Measurements from ENCODE around the gene PDE4D. TPM values are rescaled to one million over a fixed set of nuclear protein-coding genes. Genes with fewer than 3 reads are reported as not detected.

The PDE4D gene
- total and polyA plus RNA-seq, 2 of the 4 experiments (the other 2 are of a cell fraction), result 1.4 to 7.9 TPM

DNA sequence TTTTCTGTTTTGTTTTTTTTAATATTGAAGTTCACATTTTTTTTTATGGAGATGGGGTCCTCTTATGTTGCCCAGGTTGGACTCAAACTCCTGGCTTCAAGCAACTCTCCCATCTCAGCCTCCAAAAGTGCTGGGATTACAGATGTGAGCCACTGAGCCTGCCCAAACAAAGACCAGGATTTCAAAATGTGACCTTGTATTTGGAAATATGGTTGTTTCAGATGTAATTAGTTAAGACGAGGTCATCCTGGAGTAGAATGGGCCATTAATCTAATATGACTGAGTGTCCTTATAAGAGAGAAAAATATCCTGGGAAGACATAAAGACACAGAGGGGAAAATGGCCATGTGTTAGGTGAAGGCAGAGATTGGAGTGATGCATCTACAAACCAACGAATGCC lies 970.2 kb downstream of the PDE4D start:
- in situ Hi-C loops (cut with MboI; ENCODE audit: low sequenced_read_pairs), result no loop called here

More for the DNA sequence above, 970.2 kb downstream of the PDE4D start:
- Histone ChIP-seq H3K79me1 (ENCODE audit: low read depth in 1 of 2, low read length in 2 of 2) (no peaks in the 10 kb centered on the region), H2AK9ac (replicated peaks; ENCODE audit: low read depth, low read length, poor library complexity) (no peak overlapping the region), H3K4me3 (ENCODE audit: insufficient read depth, low read depth, low read length) (no peak overlapping the region), H4K5ac (ENCODE audit: low read depth, low read length) (no peak overlapping the region), H2BK120ac (ENCODE audit: low read depth, low read length) (no peak overlapping the region), H2AK5ac (ENCODE audit: low read depth, low read length) (no peak overlapping the region), H3K4me1 (ENCODE audit: control insufficient read depth, insufficient read depth, low read length) (no peaks in the 10 kb centered on the region), H3K9ac (ENCODE audit: low read depth, low read length) (no peak overlapping the region), H3K36me3 (ENCODE audit: control insufficient read depth, insufficient read depth, low read length) (no peaks in the 10 kb centered on the region), H3K14ac (replicated peaks; ENCODE audit: low read depth, low read length) (no peak overlapping the region), H2BK15ac (ENCODE audit: low read depth, low read length) (no peak overlapping the region), H3K27ac (ENCODE audit: insufficient read depth, low read length) (no peak overlapping the region), H3K4me2 (ENCODE audit: low read depth, low read length) (no peak overlapping the region), H4K8ac (ENCODE audit: low read depth in 2 of 2, low read length in 2 of 2) (no peak overlapping the region), H3K4ac (ENCODE audit: low read depth, low read length) (no peak overlapping the region), H2AFZ (replicated peaks; ENCODE audit: low read length, poor library complexity) (no peak overlapping the region), H2BK5ac (ENCODE audit: low read depth, low read length, poor library complexity, severe bottlenecking) (no peak overlapping the region), H3K23ac (ENCODE audit: low read depth, low read length) (no peak overlapping the region), H3K9me1 (ENCODE audit: insufficient read depth, low read length) (no peaks in the 10 kb centered on the region), H2BK20ac (ENCODE audit: low read depth, low read length) (no peak overlapping the region), H4K91ac (ENCODE audit: insufficient read depth, low read depth, low read length) (no peak overlapping the region), H3K27me3 (ENCODE audit: control insufficient read depth, insufficient read depth, low read length) (peaks cover 6% of the 10 kb centered on the region), H3K9me3 (ENCODE audit: control insufficient read depth, insufficient read depth, low read length) (no peaks in the 10 kb centered on the region), H3K18ac (ENCODE audit: low read depth, low read length) (no peak overlapping the region), H3K56ac (ENCODE audit: extremely low read depth, insufficient read depth, low read length) (no peak overlapping the region), H4K20me1 (ENCODE audit: insufficient read depth, low read length) (no peaks in the 10 kb centered on the region)
- intact Hi-C loops (cut with micrococcal nuclease) (no loop called here), dilution Hi-C loops (cut with HindIII; ENCODE audit: low sequenced_read_pairs, unreplicated experiment) (no loop called here)
- ATAC-seq (ENCODE audit: low read depth), result no peak
- ChIA-PET CTCF (no interaction called here), POLR2A (ENCODE audit: unreplicated experiment) (no interaction called here)
- no TSS peak for BruUV-seq (replicated peaks)
- no peak for TF ChIP-seq MAZ (IDR thresholded peaks at IDR 0.05; ENCODE audit: borderline replicate concordance, low read depth, low read length)
- no peak for TF ChIP-seq USF2 (IDR thresholded peaks at IDR 0.05; ENCODE audit: low read depth, low read length)
- no peak for TF ChIP-seq CEBPB (IDR thresholded peaks at IDR 0.05; ENCODE audit: low read depth, low read length)
- no peak for TF ChIP-seq CHD1 (IDR thresholded peaks at IDR 0.05; ENCODE audit: low read depth, low read length)
- TF ChIP-seq ELK1 (IDR thresholded peaks at IDR 0.05; ENCODE audit: borderline replicate concordance, low read depth, low read length), result no peak
- no peak for TF ChIP-seq BHLHE40 (IDR thresholded peaks at IDR 0.05; ENCODE audit: low read depth, low read length)
- TF ChIP-seq NFE2L2 (IDR thresholded peaks at IDR 0.05; ENCODE audit: low read depth, low read length), result no peak
- no peak for TF ChIP-seq FOS (IDR thresholded peaks at IDR 0.05; ENCODE audit: low read depth, low read length)
- TF ChIP-seq SMC3 (IDR thresholded peaks at IDR 0.05; ENCODE audit: low read depth, low read length), result no peak
- TF ChIP-seq RCOR1 (IDR thresholded peaks at IDR 0.05; ENCODE audit: insufficient replicate concordance, low read length), result no peak
- no peak for TF ChIP-seq RAD21 (IDR thresholded peaks at IDR 0.05; ENCODE audit: low read length)
- TF ChIP-seq POLR2A (IDR thresholded peaks at IDR 0.05; ENCODE audit: low read depth, low read length), result no peak
- TF ChIP-seq, protein P1, sequence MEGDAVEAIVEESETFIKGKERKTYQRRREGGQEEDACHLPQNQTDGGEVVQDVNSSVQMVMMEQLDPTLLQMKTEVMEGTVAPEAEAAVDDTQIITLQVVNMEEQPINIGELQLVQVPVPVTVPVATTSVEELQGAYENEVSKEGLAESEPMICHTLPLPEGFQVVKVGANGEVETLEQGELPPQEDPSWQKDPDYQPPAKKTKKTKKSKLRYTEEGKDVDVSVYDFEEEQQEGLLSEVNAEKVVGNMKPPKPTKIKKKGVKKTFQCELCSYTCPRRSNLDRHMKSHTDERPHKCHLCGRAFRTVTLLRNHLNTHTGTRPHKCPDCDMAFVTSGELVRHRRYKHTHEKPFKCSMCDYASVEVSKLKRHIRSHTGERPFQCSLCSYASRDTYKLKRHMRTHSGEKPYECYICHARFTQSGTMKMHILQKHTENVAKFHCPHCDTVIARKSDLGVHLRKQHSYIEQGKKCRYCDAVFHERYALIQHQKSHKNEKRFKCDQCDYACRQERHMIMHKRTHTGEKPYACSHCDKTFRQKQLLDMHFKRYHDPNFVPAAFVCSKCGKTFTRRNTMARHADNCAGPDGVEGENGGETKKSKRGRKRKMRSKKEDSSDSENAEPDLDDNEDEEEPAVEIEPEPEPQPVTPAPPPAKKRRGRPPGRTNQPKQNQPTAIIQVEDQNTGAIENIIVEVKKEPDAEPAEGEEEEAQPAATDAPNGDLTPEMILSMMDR (conservative IDR thresholded peaks at IDR 0.05; ENCODE audit: low read depth, low read length), result no peak
- no peak for TF ChIP-seq MAFK (IDR thresholded peaks at IDR 0.05; ENCODE audit: low read depth, low read length)
- TF ChIP-seq MXI1 (IDR thresholded peaks at IDR 0.05; ENCODE audit: borderline replicate concordance, low read depth, low read length), result no peak
- WGBS, 2 experiments (ENCODE audit: extremely low coverage in 2 of 2, insufficient read length in 1 of 2), result 83% methylated on average over 1 of the region's 2 CpGs; no CpG with 5 or more reads in 1 of the 2 experiments
- no peak for DNase-seq

All from IMR-90 (cell line).